DMS79 treated with DMSO at 0.1 percent for 48 hours (cell line): ENCODE results near the gene CRACR2B.
A peak's percentile ranks its signal among the peaks of the same experiment; 100 is the strongest.

Experiments used
- DNase-seq: peaks from one replicate; lab custom pipeline; 2025; lab: John Stamatoyannopoulos, UW

The CRACR2B gene

GRCh38 chr11:868802-869201 lies 41.1 kb downstream of the CRACR2B start:
- no peak for DNase-seq

- no peak for DNase-seq
Measured at GRCh38 chr11:869399-870126, 41.8 kb downstream of the CRACR2B start.

GRCh38 chr11:870127-870413 lies 42.4 kb downstream of the CRACR2B start:
- DNase-seq = no peak

GRCh38 chr11:870418-870817 lies 42.7 kb downstream of the CRACR2B start:
- DNase-seq = no peak

- no peak for DNase-seq
Measured at GRCh38 chr11:871472-871871, 43.8 kb downstream of the CRACR2B start.

- DNase-seq = no peak
Measured at GRCh38 chr11:872799-873198, 45.1 kb downstream of the CRACR2B start.

GRCh38 chr11:873706-874105 lies 46.0 kb downstream of the CRACR2B start:
- no peak for DNase-seq

GRCh38 chr11:875203-875602 lies 47.5 kb downstream of the CRACR2B start:
- no peak for DNase-seq

GRCh38 chr11:875769-876301 lies 48.1 kb downstream of the CRACR2B start:
- no peak for DNase-seq

- peak; percentile 21 for DNase-seq
Measured at GRCh38 chr11:876545-876944, 48.8 kb downstream of the CRACR2B start.

GRCh38 chr11:877565-877964 lies 49.8 kb downstream of the CRACR2B start:
- DNase-seq = no peak

GRCh38 chr11:880447-880846 lies 52.7 kb downstream of the CRACR2B start:
- DNase-seq = no peak
